Gastroesophageal sphincter (tissue), 3 donors: Measurements from ENCODE around the gene NR3C2.

ENCODE experiments used
- CTCF ChIP-seq, 4 experiments: fragments of 200-600 bp in 2 of 4; fragments of 450-650 bp in 2 of 4; sonication (generic) in 1 of 4; IDR thresholded peaks; one replicate each; pipeline ENCODE4 v1.5.1; 2017 to 2019; ENCODE audit warnings: antibody characterized with exemption in 4 of 4, mild to moderate bottlenecking in 2 of 4, moderate library complexity in 2 of 4
- POLR2AphosphoS5 ChIP-seq: sonication (generic); formaldehyde crosslinking; IDR thresholded peaks from one replicate; pipeline ENCODE4 v1.6.1; 2017; ENCODE audit warnings: antibody characterized with exemption

- TF ChIP-seq POLR2AphosphoS5 (no peak), CTCF (IDR thresholded peaks at IDR 0.05) (no peak)
Observed at GRCh38 chr4:148332486-148332885, 109.7 kb downstream of the NR3C2 start.
